ENCODE measurements around the gene ARL15. TPM values are rescaled to one million over a fixed set of nuclear protein-coding genes. Genes with fewer than 3 reads are reported as not detected.

The ARL15 gene
- total RNA-seq, 1 donor from 2014 or later: 10.4 TPM

DNA sequence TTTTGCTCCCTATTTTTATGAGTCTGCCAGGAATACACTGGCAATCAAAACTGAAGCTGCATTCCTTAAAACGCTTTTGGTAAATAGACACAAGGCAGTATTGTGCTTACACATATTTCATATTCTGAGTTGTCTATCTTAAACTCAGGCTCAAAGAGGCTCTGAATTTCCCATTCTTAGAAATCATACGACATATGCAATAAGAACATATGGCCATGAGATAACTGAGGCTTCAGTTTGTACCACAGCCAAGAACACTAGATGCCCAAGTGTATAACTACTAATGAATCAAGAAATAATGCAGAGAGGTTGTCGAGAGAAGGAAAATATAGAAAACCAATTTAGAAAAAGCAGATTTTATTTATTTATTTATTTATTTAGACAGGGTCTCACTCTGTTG, 392.5 kb downstream of the ARL15 start:
- Mint-ChIP-seq H3K4me1 (ENCODE audit: low read depth) (no peaks in the 10 kb centered on the region), H3K4me3 (no peak overlapping the region), H3K27me3 (ENCODE audit: insufficient read depth) (peaks cover 2% of the 10 kb centered on the region), H3K36me3 (ENCODE audit: low read depth) (no peaks in the 10 kb centered on the region), H3K9me3 (no peaks in the 10 kb centered on the region), H3K27ac (no peak overlapping the region)
- intact Hi-C loops (cut with micrococcal nuclease): no loop called here
- DNase-seq (ENCODE audit: low spot score): no peak

DNA sequence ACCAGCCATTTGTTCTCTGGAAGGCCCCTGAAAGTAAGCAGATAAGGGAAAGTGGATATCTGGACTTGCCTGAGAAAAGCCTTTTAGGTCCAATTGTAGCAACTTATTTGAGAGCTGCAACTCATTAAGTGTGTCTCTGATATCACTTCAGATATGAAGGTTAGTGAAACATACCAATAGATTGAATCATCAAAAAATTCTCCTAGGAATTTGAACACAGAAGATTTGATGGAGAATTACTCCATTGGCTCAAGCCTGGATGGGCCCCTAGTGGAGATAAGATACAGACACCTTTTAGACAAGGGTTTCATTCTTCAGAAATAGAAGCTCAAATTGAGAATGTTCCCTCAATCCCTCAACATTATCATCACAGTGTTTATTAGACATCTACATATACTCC, 393.3 kb downstream of the ARL15 start:
- DNase-seq (ENCODE audit: low spot score): no peak
- no peaks in the 10 kb centered on the region for H3K4me1 Mint-ChIP-seq (ENCODE audit: low read depth)
- no peaks in the 10 kb centered on the region for H3K9me3 Mint-ChIP-seq
- H3K36me3 Mint-ChIP-seq (ENCODE audit: low read depth): no peaks in the 10 kb centered on the region
- H3K4me3 Mint-ChIP-seq: no peak overlapping the region
- intact Hi-C loops (cut with micrococcal nuclease): no loop called here
- H3K27ac Mint-ChIP-seq: no peak overlapping the region
- H3K27me3 Mint-ChIP-seq (ENCODE audit: insufficient read depth): peaks cover 2% of the 10 kb centered on the region

DNA sequence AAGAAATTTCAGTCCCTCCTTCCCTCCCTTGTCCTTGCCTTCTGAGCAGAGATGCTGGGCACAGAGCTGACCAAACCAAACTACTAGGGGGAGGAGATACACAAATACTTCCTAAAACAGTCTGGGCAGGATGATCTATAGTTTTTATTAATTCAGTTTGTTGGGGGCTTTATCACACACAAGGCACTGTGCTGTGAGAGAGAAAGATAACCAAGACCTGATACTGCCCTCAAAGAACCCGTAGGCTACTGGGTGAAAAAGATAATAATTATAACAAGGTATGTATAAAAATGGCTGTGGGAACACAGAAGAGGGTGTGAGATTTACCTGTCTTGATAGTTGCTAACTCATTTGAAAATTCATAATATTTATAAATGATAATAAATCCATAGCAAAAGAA, 395.3 kb downstream of the ARL15 start:
- Mint-ChIP-seq H3K36me3 (ENCODE audit: low read depth) (no peaks in the 10 kb centered on the region), H3K27ac (no peak overlapping the region), H3K4me1 (ENCODE audit: low read depth) (no peaks in the 10 kb centered on the region), H3K27me3 (ENCODE audit: insufficient read depth) (peaks cover 2% of the 10 kb centered on the region), H3K4me3 (no peak overlapping the region), H3K9me3 (no peaks in the 10 kb centered on the region)
- intact Hi-C loops (cut with micrococcal nuclease): no loop called here
- DNase-seq (ENCODE audit: low spot score): no peak

DNA sequence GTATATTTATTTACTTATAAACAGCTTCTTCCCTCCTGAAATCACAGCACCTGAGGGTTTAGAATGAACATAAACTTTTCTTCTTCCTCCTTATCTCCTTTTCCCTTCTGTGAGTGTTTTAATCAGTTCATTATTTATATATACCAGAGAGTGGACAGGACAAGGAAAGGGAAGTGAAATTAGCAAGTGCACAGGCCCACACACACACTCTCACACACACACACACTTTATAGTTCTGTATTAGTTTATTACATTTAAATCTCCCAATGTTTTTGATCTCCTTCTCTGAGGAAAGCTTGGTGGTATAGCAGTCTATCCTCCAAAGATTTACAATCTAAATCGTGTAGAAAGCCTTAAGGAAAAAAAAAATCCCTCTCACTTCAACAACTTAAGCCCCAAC, 396.4 kb downstream of the ARL15 start:
- Mint-ChIP-seq H3K4me1 (ENCODE audit: low read depth) (no peaks in the 10 kb centered on the region), H3K36me3 (ENCODE audit: low read depth) (no peaks in the 10 kb centered on the region)
- intact Hi-C loops (cut with micrococcal nuclease): no loop called here

DNA sequence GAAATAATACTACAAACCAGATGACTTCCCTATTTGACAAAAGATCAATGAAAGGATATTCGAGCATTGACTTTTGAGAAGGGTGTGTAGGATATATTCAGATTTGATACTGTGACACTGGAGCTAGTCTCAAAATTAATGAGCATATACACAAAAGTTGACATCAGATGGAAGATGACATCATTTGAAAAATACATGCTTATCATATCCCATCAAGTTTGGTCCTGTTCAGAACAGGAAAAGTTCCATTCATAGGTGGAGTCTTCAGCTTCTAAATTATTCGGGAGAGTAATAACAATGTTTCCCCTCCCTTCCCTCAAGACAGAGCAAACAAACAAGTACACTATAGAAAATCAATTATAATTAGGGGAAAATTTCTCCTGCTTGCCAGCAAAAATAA, 401.6 kb downstream of the ARL15 start:
- no peak for DNase-seq (ENCODE audit: low spot score)
- H3K27me3 Mint-ChIP-seq (ENCODE audit: insufficient read depth): no peaks in the 10 kb centered on the region
- intact Hi-C loops (cut with micrococcal nuclease): no loop called here
- no peak overlapping the region for H3K27ac Mint-ChIP-seq
- H3K4me1 Mint-ChIP-seq (ENCODE audit: low read depth): no peaks in the 10 kb centered on the region
- H3K4me3 Mint-ChIP-seq: no peak overlapping the region
- H3K9me3 Mint-ChIP-seq: no peaks in the 10 kb centered on the region
- no peaks in the 10 kb centered on the region for H3K36me3 Mint-ChIP-seq (ENCODE audit: low read depth)

More for the DNA sequence above, 396.4 kb downstream of the ARL15 start:
- no peaks in the 10 kb centered on the region for H3K9me3 Mint-ChIP-seq
- no peak overlapping the region for H3K27ac Mint-ChIP-seq
- peaks cover 2% of the 10 kb centered on the region for H3K27me3 Mint-ChIP-seq (ENCODE audit: insufficient read depth)
- no peak for DNase-seq (ENCODE audit: low spot score)
- H3K4me3 Mint-ChIP-seq: no peak overlapping the region

DNA sequence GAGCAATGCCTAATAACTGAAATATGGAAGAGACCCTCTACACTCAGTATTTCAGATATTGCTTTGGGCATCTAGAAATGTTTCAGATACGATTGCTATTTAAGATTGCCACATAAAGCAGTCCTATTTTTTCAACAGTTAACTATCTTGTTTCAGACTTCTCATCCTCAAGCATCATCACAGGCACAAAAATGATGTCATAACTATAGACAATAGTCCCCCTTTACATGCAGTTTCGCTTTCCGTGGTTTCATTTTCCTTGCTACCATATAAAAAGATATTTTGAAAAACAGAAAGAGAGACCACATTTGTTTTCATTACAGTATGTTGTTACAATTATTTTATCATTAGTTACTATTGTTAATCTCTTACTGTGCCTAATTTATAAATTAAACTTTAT, 402.5 kb downstream of the ARL15 start:
- no peak overlapping the region for H3K4me3 Mint-ChIP-seq
- DNase-seq (ENCODE audit: low spot score): no peak
- no peak overlapping the region for H3K27ac Mint-ChIP-seq
- no peaks in the 10 kb centered on the region for H3K27me3 Mint-ChIP-seq (ENCODE audit: insufficient read depth)
- no peaks in the 10 kb centered on the region for H3K4me1 Mint-ChIP-seq (ENCODE audit: low read depth)
- intact Hi-C loops (cut with micrococcal nuclease): no loop called here
- no peaks in the 10 kb centered on the region for H3K36me3 Mint-ChIP-seq (ENCODE audit: low read depth)
- no peaks in the 10 kb centered on the region for H3K9me3 Mint-ChIP-seq

DNA sequence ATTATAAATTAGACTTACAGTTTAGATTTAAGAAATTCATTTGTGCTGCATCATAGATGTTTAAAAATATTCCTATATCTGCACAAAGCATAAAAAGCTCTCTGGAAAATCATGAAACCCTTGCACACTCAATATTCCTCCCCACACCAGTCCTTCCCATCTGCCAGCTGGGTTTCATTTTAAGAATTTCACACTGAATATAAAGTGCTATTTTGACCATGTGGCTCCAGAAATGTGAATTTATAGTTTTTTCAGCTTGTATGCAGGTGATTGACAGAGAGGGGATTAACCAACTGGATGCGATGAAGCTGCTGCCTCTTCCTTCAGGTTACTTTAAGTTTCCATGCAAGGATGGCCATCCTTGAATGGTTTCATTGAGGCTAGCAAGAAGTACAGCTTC, 403.6 kb downstream of the ARL15 start:
- H3K27ac Mint-ChIP-seq: no peak overlapping the region
- H3K9me3 Mint-ChIP-seq: no peaks in the 10 kb centered on the region
- DNase-seq (ENCODE audit: low spot score): no peak
- H3K36me3 Mint-ChIP-seq (ENCODE audit: low read depth): no peaks in the 10 kb centered on the region
- H3K4me1 Mint-ChIP-seq (ENCODE audit: low read depth): no peaks in the 10 kb centered on the region
- H3K4me3 Mint-ChIP-seq: no peak overlapping the region
- H3K27me3 Mint-ChIP-seq (ENCODE audit: insufficient read depth): no peaks in the 10 kb centered on the region
- intact Hi-C loops (cut with micrococcal nuclease): no loop called here

DNA sequence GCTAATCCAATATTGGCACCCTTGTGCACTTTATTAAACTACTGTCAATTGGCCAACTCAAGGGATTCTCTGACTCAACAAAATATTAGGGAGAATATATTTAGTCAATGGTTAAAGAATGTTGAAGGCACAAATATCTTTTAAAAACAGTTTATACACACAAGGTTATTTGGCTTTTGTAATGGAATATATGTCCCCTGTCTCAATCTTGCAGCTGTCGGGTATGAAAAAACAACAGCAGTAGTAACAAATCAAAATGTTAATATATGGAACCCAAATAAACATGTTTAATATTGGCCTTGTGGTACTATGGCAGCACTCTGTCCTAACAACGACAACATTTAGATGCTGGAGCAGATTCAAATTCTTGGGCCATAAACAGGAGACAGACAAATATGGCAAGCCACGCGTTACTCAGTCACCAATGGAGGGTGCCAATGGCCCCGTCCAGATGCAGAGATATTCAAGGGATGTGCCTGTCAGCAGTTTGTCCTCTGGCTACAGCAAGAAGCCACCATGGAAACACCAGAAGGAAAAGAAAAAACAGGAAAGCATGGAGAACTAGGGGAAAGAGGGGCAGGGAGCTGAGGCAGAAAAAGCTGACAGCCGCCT, 408.0 kb downstream of the ARL15 start:
- intact Hi-C loops (cut with micrococcal nuclease): no loop called here
- no peak overlapping the region for H3K4me3 Mint-ChIP-seq
- H3K27me3 Mint-ChIP-seq (ENCODE audit: insufficient read depth): no peaks in the 10 kb centered on the region
- H3K4me1 Mint-ChIP-seq (ENCODE audit: low read depth): no peaks in the 10 kb centered on the region
- H3K36me3 Mint-ChIP-seq (ENCODE audit: low read depth): no peaks in the 10 kb centered on the region
- peaks cover 3% of the 10 kb centered on the region for H3K9me3 Mint-ChIP-seq
- no peak for DNase-seq (ENCODE audit: low spot score)
- H3K27ac Mint-ChIP-seq: no peak overlapping the region

DNA sequence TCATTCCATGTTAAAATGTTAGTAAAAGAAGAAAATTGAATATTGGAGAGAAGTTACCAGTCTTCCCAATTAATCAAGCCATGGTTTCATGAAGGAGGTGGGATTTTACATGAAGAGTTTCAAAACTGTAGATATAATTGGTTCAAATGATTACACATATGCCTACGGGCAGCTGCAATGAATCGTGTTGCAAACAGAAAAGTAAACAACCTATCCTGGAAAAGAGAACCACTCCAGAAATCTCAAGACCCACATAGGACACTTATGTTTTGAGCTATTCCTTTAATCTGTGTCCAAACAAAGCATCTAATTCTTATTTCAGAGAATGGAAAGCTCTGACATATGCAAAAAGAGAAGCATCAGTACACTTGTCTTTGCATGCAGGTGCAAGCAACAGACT, 409.7 kb downstream of the ARL15 start:
- no peak for DNase-seq (ENCODE audit: low spot score)

DNA sequence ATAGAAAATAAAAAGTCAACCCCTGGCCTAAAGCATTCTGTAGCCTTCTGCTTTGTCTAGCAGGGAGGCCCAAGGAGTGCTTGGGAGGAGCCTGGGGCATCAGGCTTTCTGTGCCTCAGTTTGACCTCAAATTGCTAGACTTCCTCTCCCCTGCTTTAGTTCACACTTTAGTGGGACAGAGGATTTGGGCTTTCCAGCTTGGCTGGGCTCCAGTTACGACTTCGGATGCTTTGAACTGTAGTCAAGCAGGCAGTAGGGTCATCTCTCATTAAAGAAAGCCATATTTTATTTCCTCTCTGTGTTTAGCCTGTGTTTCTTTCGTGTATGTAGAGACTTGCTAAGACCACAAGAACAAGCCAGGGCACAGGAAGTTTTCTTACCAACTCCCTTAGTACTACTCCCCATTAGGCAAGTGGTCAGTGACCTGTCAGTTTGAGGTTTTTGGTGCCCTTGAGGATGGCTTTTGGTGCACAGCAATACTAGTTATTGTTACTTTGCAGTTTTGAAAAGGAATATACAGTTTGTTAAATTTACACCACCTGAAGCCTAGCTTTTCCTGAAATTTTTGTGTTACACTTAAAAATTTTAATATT, 415.2 kb downstream of the ARL15 start:
- DNase-seq (ENCODE audit: low spot score): no peak
- Mint-ChIP-seq H3K36me3 (ENCODE audit: low read depth) (no peaks in the 10 kb centered on the region), H3K4me3 (no peak overlapping the region), H3K27ac (no peak overlapping the region), H3K4me1 (ENCODE audit: low read depth) (no peaks in the 10 kb centered on the region), H3K27me3 (ENCODE audit: insufficient read depth) (no peaks in the 10 kb centered on the region), H3K9me3 (peaks cover 3% of the 10 kb centered on the region)
- intact Hi-C loops (cut with micrococcal nuclease): no loop called here

More for the DNA sequence above, 409.7 kb downstream of the ARL15 start:
- H3K36me3 Mint-ChIP-seq (ENCODE audit: low read depth): no peaks in the 10 kb centered on the region
- peaks cover 3% of the 10 kb centered on the region for H3K9me3 Mint-ChIP-seq
- H3K27me3 Mint-ChIP-seq (ENCODE audit: insufficient read depth): no peaks in the 10 kb centered on the region
- no peaks in the 10 kb centered on the region for H3K4me1 Mint-ChIP-seq (ENCODE audit: low read depth)
- H3K4me3 Mint-ChIP-seq: no peak overlapping the region
- no peak overlapping the region for H3K27ac Mint-ChIP-seq
- intact Hi-C loops (cut with micrococcal nuclease): no loop called here

DNA sequence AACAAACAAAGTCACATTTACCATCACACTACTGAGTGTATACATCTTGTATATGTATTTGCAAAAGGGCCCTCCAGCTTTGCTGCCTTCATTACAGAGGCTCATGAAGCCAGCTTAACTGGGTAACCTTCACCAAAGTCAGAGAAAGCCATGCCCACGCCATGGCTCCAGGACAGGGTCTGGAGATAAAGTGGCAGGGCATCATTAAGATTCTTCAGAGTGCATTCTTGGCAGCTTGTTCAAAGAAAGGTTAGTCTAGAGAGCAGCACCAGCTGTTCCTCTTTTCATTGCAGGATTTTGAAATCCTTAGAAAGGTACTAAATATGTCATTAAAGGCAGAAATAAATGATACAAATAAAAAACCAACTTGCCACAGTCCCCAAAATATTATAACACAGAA, 416.7 kb downstream of the ARL15 start:
- Mint-ChIP-seq H3K27me3 (ENCODE audit: insufficient read depth) (no peaks in the 10 kb centered on the region), H3K9me3 (peaks cover 3% of the 10 kb centered on the region), H3K4me3 (no peak overlapping the region), H3K36me3 (ENCODE audit: low read depth) (no peaks in the 10 kb centered on the region), H3K4me1 (ENCODE audit: low read depth) (no peaks in the 10 kb centered on the region), H3K27ac (no peak overlapping the region)
- DNase-seq (ENCODE audit: low spot score): no peak
- intact Hi-C loops (cut with micrococcal nuclease): no loop called here

DNA sequence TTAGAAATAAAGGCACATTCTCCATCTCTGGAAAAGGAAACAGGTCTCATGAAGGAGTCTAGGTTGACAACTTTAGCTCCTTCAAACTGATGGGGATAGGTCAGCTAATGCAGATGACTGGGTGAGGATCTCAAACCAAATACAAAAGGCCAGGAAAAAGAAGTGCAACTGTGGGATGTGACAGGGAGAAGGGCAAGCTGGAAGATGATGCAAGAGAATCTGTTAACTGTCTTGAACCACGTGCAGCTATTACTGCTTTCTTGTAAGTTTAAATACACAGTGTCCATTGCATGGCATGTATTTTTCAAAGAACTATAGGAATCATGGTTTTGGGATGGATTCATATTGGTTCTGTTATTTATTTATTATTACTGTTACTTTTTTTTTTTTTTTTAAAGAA, 418.1 kb downstream of the ARL15 start:
- no peaks in the 10 kb centered on the region for H3K36me3 Mint-ChIP-seq (ENCODE audit: low read depth)
- no peak for DNase-seq (ENCODE audit: low spot score)
- no peak overlapping the region for H3K27ac Mint-ChIP-seq
- intact Hi-C loops (cut with micrococcal nuclease): no loop called here
- H3K9me3 Mint-ChIP-seq: no peaks in the 10 kb centered on the region
- no peaks in the 10 kb centered on the region for H3K4me1 Mint-ChIP-seq (ENCODE audit: low read depth)
- H3K4me3 Mint-ChIP-seq: no peak overlapping the region
- no peaks in the 10 kb centered on the region for H3K27me3 Mint-ChIP-seq (ENCODE audit: insufficient read depth)

DNA sequence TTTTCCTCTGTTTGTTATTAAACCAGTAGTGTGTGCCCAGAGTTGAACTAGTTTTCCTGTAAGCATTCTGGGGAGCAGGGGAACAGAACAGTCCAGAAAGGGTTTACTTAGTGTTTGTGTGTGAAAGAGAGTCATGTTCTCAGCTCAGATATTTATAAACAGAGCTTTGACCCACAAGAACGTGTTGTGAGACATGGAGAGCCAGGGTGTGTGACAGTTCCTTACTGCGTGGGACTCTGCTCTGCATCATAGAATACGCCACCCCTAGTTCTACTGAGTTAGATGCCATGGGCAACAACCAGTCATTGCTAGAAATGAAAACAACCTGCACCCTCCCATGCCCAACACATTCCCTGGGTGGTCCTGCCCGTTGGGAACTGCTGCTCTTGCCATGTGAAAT, 419.2 kb downstream of the ARL15 start:
- H3K27ac Mint-ChIP-seq: no peak overlapping the region
- intact Hi-C loops (cut with micrococcal nuclease): no loop called here
- no peaks in the 10 kb centered on the region for H3K27me3 Mint-ChIP-seq (ENCODE audit: insufficient read depth)
- no peak overlapping the region for H3K4me3 Mint-ChIP-seq
- H3K4me1 Mint-ChIP-seq (ENCODE audit: low read depth): no peaks in the 10 kb centered on the region
- no peaks in the 10 kb centered on the region for H3K36me3 Mint-ChIP-seq (ENCODE audit: low read depth)
- no peak for DNase-seq (ENCODE audit: low spot score)
- no peaks in the 10 kb centered on the region for H3K9me3 Mint-ChIP-seq

DNA sequence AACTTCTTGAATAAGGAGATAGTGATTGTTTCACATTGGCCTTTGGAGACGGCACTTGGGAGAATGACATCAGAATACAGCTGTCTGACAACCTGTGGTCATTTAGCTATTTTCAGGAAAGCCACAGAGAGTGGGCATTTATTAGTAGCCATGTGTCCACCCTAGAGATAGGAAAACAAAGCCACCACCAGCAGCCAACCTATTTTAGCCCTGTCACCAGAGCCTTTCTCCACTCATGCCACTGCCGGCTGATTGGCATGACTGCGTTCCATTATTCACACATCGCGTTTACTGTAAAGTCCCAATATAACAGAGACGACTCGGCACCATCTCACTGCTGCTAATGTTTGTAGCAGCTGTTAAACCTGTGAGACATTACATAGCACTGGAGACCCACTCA, 419.9 kb downstream of the ARL15 start:
- H3K27me3 Mint-ChIP-seq (ENCODE audit: insufficient read depth): no peaks in the 10 kb centered on the region
- H3K4me3 Mint-ChIP-seq: no peak overlapping the region
- no peak overlapping the region for H3K27ac Mint-ChIP-seq
- no peaks in the 10 kb centered on the region for H3K4me1 Mint-ChIP-seq (ENCODE audit: low read depth)
- intact Hi-C loops (cut with micrococcal nuclease): no loop called here
- no peaks in the 10 kb centered on the region for H3K36me3 Mint-ChIP-seq (ENCODE audit: low read depth)
- no peaks in the 10 kb centered on the region for H3K9me3 Mint-ChIP-seq
- DNase-seq (ENCODE audit: low spot score): no peak

Measured in activated T-helper 1 cell treated with anti-CD3 and anti-CD28 coated beads, Interleukin-12 subunit alpha, Interleukin-12 subunit beta, Interleukin-2, Interleukin-4 antibody, amounts not matched to agents 30 ng/mL and 10 ng/mL and 1 ng/mL, durations not matched to agents 14 hours and 24 hours and 36 hours (primary cell).